GM12878 (cell line): ENCODE results near the gene CPO. TPM values are rescaled to one million over a fixed set of nuclear protein-coding genes. Genes with fewer than 3 reads are reported as not detected.

Source experiments
- ATAC-seq: fragments of 200-7000 bp; cut with Tn5 transposase; 3 replicates; pipeline ENCODE4 v1.9.1; 2020; ENCODE audit warnings: mild to moderate bottlenecking, moderate library complexity
- BruUV-seq: library from RNA; stranded (reverse); fragments of 400-500 nt; replicated peaks from 2 replicates; lab custom pipeline; 2021; lab: Mats Ljungman, UMichigan
- CTCF ChIA-PET: fragments of 300-600 bp; sonication (Branson Sonifier 250); formaldehyde crosslinking; extraction: SDS; loops from one replicate; lab custom pipeline; 2021; ENCODE audit warnings: inconsistent platforms; lab: Yijun Ruan, JAX
- POLR2A ChIA-PET: fragments of 350-600 bp; formaldehyde crosslinking; extraction: SDS; loops from one replicate; lab custom pipeline; 2021; ENCODE audit warnings: inconsistent platforms; lab: Charles Lee
- RAD21 ChIA-PET: fragments of 300-600 bp; sonication (Branson Sonifier 250); formaldehyde crosslinking; loops from one replicate; lab custom pipeline; 2023; ENCODE audit warnings: antibody characterized with exemption; ENCODE audit not compliant: unreplicated experiment; lab: Charles Lee
- SMC1A ChIA-PET: fragments of 300-600 bp; sonication (Branson Sonifier 250); formaldehyde crosslinking; loops from one replicate; lab custom pipeline; 2023; ENCODE audit not compliant: unreplicated experiment, uncharacterized antibody; lab: Charles Lee
- DNase-seq: peaks from one replicate; pipeline ENCODE4 v3.0.0-alpha.2; 2011; ENCODE audit warnings: low read depth, low spot score
- FAIRE-seq: peaks from 3 replicates; lab custom pipeline; 2011; peaks lifted over from hg19 to GRCh38; lab: Jason Lieb, UNC
- H2AFZ ChIP-seq: 2 replicates; pipeline ENCODE4 v1.6.0; 2011; ENCODE audit warnings: low read depth, low read length, control low read depth; ENCODE audit not compliant: control insufficient read depth
- H3K27ac ChIP-seq: 2 replicates; pipeline ENCODE4 v1.5.1; 2011; ENCODE audit warnings: control low read depth; ENCODE audit not compliant: control insufficient read depth, insufficient read depth
- H3K27me3 ChIP-seq, 2 experiments: replicated peaks in 1 of 2; 2 replicates each; pipeline versions ENCODE4 v1.6.0 to v1.6.1; 2011; ENCODE audit warnings: low read length in 1 of 2; ENCODE audit not compliant: control insufficient read depth in 2 of 2, insufficient read depth in 2 of 2
- H3K36me3 ChIP-seq, 2 experiments: 2 replicates each; pipeline ENCODE4 v1.5.1; 2011; ENCODE audit warnings: low read length in 1 of 2; ENCODE audit not compliant: control insufficient read depth in 2 of 2, insufficient read depth in 2 of 2
- H3K4me1 ChIP-seq: 2 replicates; pipeline ENCODE4 v1.6.1; 2011; ENCODE audit warnings: mild to moderate bottlenecking, low read length, moderate library complexity, mixed read lengths; ENCODE audit not compliant: control insufficient read depth, insufficient read depth
- H3K4me2 ChIP-seq: 2 replicates; pipeline ENCODE4 v1.6.0; 2011; ENCODE audit warnings: control low read depth; ENCODE audit not compliant: control insufficient read depth, insufficient read depth
- H3K4me3 ChIP-seq: fragments of 200-600 bp; sonication (generic); 2 replicates; pipeline ENCODE4 v1.5.1; 2016
- H3K79me2 ChIP-seq: 2 replicates; pipeline ENCODE4 v1.6.0; 2011; ENCODE audit warnings: low read length; ENCODE audit not compliant: control insufficient read depth, insufficient read depth
- H3K9ac ChIP-seq: 2 replicates; pipeline ENCODE4 v1.8.0; 2011; ENCODE audit warnings: low read length, control low read depth, mixed read lengths; ENCODE audit not compliant: control insufficient read depth, insufficient read depth
- H3K9me3 ChIP-seq: replicated peaks from 3 replicates; pipeline ENCODE4 v1.5.1; 2011; ENCODE audit warnings: mild to moderate bottlenecking, low read length; ENCODE audit not compliant: control insufficient read depth, insufficient read depth
- H4K20me1 ChIP-seq: 2 replicates; pipeline ENCODE4 v1.6.0; 2011; ENCODE audit not compliant: control insufficient read depth, insufficient read depth
- BACH1 ChIP-seq: fragments of 450-650 bp; IDR thresholded peaks from 2 replicates; pipeline ENCODE4 v1.6.1; 2017; ENCODE audit warnings: mild to moderate bottlenecking, borderline replicate concordance
- CUX1 ChIP-seq: IDR thresholded peaks from 2 replicates; pipeline ENCODE4 v1.6.1; 2012; ENCODE audit warnings: improper control_type of control experiment, low read depth, low read length; ENCODE audit not compliant: insufficient replicate concordance
- NBN ChIP-seq: fragments of 450-650 bp; IDR thresholded peaks from 2 replicates; pipeline ENCODE4 v1.6.1; 2016
- NRF1 ChIP-seq: conservative IDR thresholded peaks from 2 replicates; pipeline ENCODE4 v1.6.1; 2011; ENCODE audit warnings: mild to moderate bottlenecking, low read depth, low read length, improper control_type of control experiment
- PAX5 ChIP-seq: IDR thresholded peaks from 2 replicates; pipeline ENCODE4 v1.6.1; 2011; ENCODE audit warnings: low read depth, low read length, borderline replicate concordance
- ZNF207 ChIP-seq: fragments of 450-650 bp; IDR thresholded peaks from 2 replicates; pipeline ENCODE4 v1.6.1; 2014; ENCODE audit warnings: antibody characterized with exemption, mild to moderate bottlenecking, borderline replicate concordance
- ZNF274 ChIP-seq: IDR thresholded peaks from one replicate; pipeline ENCODE4 v1.8.0; 2011; ENCODE audit not compliant: insufficient read length, insufficient read depth
- WGBS: methylation state at CpG from one replicate; pipeline ENCODE4 v1.1.6; 2016; ENCODE audit warnings: low lambda C conversion rate; ENCODE audit not compliant: insufficient replicate concordance, insufficient coverage; ENCODE audit errors: missing lambda C conversion rate; 5-methylcytosine and 5-hydroxymethylcytosine counted together
- in situ Hi-C: fragments of 300-500 bp; cut with MboI; formaldehyde crosslinking; loops from 9 replicates; pipeline ENCODE4 v1.14.3; 2018; ENCODE audit warnings: mixed read lengths
- intact Hi-C: fragments of 100-400 bp; cut with micrococcal nuclease; formaldehyde crosslinking; loops from one replicate; pipeline ENCODE4 v1.14.2; 2022; ENCODE audit not compliant: unreplicated experiment
- polyA plus RNA-seq, 11 experiments: library from polyadenylated mRNA; depleted of rRNA in 4 of 11; unstranded in 6 of 11; stranded (reverse) in 5 of 11; fragments of >200 nt; fragmentation: Nextera tagmentation in 4 of 11; fragmentation: Illumina TruSeq in 1 of 11; extraction: Ambion mirVana in 4 of 11; extraction: Trizol in 1 of 11; gene quantifications; 1 replicate in 1 of 11; 2 replicates in 10 of 11; pipeline versions ENCODE4 v1.2.1 to v1.2.3, GENCODE V29; 2011 to 2016; ENCODE audit warnings: inconsistent platforms in 2 of 11, missing spikeins in 2 of 11, low read depth in 1 of 11
- total RNA-seq, 4 experiments: library from RNA; depleted of rRNA in 3 of 4; stranded (reverse); fragments of >200 nt in 3 of 4; fragmentation: Illumina TruSeq in 1 of 4; extraction: Trizol in 1 of 4; gene quantifications; 2 replicates each; pipeline versions ENCODE4 v1.2.1 to v1.2.3, GENCODE V29; 2013 to 2021

The CPO gene
- total and polyA plus RNA-seq, 10 of the 15 experiments (the other 5 are each of a cell fraction or from before 2014, with no cell fraction given): 0.13 to 0.14 TPM; not detected in 8

- no peak overlapping the region for H3K4me2 ChIP-seq
- H3K4me3 ChIP-seq: no peak overlapping the region
- no peaks in the 10 kb centered on the region for H3K36me3 ChIP-seq
- no peak overlapping the region for H3K27ac ChIP-seq
- no peaks in the 10 kb centered on the region for H3K27me3 ChIP-seq
- no peak for FAIRE-seq
- H3K79me2 ChIP-seq: no peaks in the 10 kb centered on the region
- intact Hi-C loops: no loop called here
- WGBS: 25% methylated on average over 2 of the region's 2 CpGs
- TF ChIP-seq ZNF207: no peak
- no peak for TF ChIP-seq ZNF274
- TF ChIP-seq CUX1: no peak
- no peak for TF ChIP-seq BACH1
- TF ChIP-seq NBN: no peak
- TF ChIP-seq NRF1: no peak
- no peak for TF ChIP-seq PAX5
- TF ChIP-seq, all 136 proteins: peak for 0
- Histone ChIP-seq H3K4me1 (no peaks in the 10 kb centered on the region), H3K9me3 (no peaks in the 10 kb centered on the region), H2AFZ (no peak overlapping the region), H3K9ac (no peak overlapping the region), H4K20me1 (no peaks in the 10 kb centered on the region)
- in situ Hi-C loops: no loop called here
- ChIA-PET RAD21 (no interaction called here), POLR2A (no interaction called here), CTCF (interaction anchor here (1.9 kb wide), 1 partner anchor 120 kb away, joined by 4 read pairs; no protein-coding TSS in a partner anchor), SMC1A (no interaction called here)
- ATAC-seq: no peak
- no peak for DNase-seq
- no TSS peak for BruUV-seq
These were observed 18.4 kb upstream of the CPO start for GRCh38 chr2:206920951-206921350.
